ENCODE results near the gene SAMD13.

Gene SAMD13

GRCh38 chr1:84363622-84364021 is 62.1 kb downstream of the SAMD13 start:
- H3K9me3 ChIP-seq (ENCODE audit: low read length) = no peaks in the 10 kb centered on the region
- no peaks in the 10 kb centered on the region for H3K4me1 ChIP-seq (ENCODE audit: insufficient read depth, low read length)
- no peak overlapping the region for H3K27ac ChIP-seq (ENCODE audit: low read depth, low read length)
- no peak overlapping the region for H3K9ac ChIP-seq (ENCODE audit: low read length)
- H3K27me3 ChIP-seq (ENCODE audit: control insufficient read depth in 1 of 2, insufficient read depth in 2 of 2, low read length in 2 of 2) = no peaks in the 10 kb centered on the region
- H3K4me3 ChIP-seq (ENCODE audit: low read depth in 1 of 2, low read length in 2 of 2) = no peak overlapping the region
- no peaks in the 10 kb centered on the region for H3K36me3 ChIP-seq (ENCODE audit: insufficient read depth, low read length)

DNA sequence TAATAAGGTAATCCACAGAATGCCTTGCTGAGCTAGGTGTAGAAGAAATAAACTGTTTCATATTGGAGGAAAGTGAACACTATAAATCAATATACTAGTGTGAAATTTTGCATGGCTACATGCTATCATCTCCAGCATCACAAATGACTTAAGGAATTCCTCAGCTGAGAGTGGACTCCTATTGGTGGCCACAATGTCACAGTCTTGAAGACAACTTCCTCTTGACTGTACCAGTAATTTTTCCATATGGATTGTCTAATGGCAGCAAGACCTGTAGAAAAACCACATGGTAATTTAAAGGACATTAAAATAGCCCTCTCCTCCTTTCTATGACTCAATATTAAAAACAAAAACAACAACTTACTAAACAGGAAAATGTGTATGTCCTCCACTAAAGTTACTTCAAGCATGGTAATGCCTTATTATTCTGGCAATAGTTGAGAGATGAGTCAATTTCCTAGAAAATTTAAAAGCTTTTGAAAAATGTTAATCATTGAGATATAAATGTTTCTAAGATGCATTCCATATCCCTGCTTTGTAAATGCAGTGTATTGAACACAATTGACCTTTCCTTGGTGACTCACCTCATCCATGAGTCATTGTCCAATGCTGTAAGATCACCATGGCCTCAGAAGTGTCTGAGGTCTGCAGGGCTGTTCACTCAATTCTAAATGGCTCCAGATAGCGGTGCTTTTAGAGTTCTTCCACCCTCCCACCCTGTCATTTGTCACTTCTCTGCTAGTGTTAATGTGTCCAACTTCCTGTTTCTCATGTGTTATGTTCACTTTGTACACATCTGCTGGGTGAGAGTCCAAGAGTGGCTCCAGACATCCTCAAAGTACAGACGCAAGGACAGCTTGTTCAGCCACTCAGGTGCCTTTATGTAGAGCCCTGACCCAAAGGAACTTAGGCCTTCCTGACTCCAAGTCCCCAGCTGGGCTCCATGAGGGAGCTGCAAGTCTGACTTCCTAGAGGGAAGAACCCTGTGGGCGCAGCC is 64.0 kb downstream of the SAMD13 start:
- Histone ChIP-seq H3K27ac (ENCODE audit: low read depth, low read length) (no peak overlapping the region), H3K27me3 (ENCODE audit: control insufficient read depth in 1 of 2, insufficient read depth in 2 of 2, low read length in 2 of 2) (no peaks in the 10 kb centered on the region), H3K4me1 (ENCODE audit: insufficient read depth, low read length) (no peaks in the 10 kb centered on the region), H3K36me3 (ENCODE audit: insufficient read depth, low read length) (no peaks in the 10 kb centered on the region), H3K4me3 (ENCODE audit: low read depth in 1 of 2, low read length in 2 of 2) (no peak overlapping the region), H3K9ac (ENCODE audit: low read length) (no peak overlapping the region), H3K9me3 (ENCODE audit: low read length) (no peaks in the 10 kb centered on the region)

DNA sequence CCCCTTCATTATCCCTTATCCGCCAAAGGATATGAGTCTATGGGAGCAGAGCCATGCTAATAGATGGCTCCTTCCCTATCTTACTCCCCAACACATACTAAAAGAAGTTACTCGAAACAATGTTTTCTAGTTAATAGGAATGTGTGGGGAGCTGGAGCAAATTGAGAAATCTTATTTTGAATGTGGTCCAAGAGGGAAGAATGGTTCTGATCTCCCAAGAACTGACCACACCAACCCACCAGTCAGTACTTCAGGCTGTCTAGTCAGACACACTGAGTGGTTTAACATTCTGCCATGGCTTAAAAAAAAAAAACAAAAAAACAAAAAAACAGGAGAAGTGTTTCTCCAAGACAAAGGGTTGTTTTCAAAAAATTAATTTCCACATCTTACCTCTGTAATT is 65.3 kb downstream of the SAMD13 start:
- no peak overlapping the region for H3K27ac ChIP-seq (ENCODE audit: low read depth, low read length)
- no peak overlapping the region for H3K9ac ChIP-seq (ENCODE audit: low read length)
- no peaks in the 10 kb centered on the region for H3K9me3 ChIP-seq (ENCODE audit: low read length)
- no peaks in the 10 kb centered on the region for H3K27me3 ChIP-seq (ENCODE audit: control insufficient read depth in 1 of 2, insufficient read depth in 2 of 2, low read length in 2 of 2)
- no peak overlapping the region for H3K4me3 ChIP-seq (ENCODE audit: low read depth in 1 of 2, low read length in 2 of 2)
- H3K36me3 ChIP-seq (ENCODE audit: insufficient read depth, low read length) = no peaks in the 10 kb centered on the region
- H3K4me1 ChIP-seq (ENCODE audit: insufficient read depth, low read length) = no peaks in the 10 kb centered on the region

DNA sequence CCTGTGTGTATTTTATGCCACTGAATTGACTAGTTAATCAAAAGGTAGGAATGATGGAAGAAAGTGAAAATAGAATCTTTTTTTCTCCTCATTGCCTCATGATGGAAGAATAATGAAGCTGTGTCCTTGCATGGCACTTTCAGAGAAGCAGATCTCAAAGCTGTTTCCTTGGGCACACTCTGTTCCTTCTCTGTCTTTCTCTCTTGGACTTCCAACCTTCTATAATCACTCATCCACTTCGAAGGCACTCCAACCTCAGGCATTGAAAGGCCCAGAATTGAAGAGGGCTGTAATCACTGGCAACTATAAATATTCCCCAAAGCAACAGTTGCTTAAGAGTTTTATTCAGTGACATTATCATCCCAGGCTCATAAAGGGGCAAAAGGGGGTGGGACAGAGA is 65.7 kb downstream of the SAMD13 start:
- Histone ChIP-seq H3K4me1 (ENCODE audit: insufficient read depth, low read length) (no peaks in the 10 kb centered on the region), H3K27ac (ENCODE audit: low read depth, low read length) (no peak overlapping the region), H3K36me3 (ENCODE audit: insufficient read depth, low read length) (no peaks in the 10 kb centered on the region), H3K4me3 (ENCODE audit: low read depth in 1 of 2, low read length in 2 of 2) (no peak overlapping the region), H3K27me3 (ENCODE audit: control insufficient read depth in 1 of 2, insufficient read depth in 2 of 2, low read length in 2 of 2) (no peaks in the 10 kb centered on the region), H3K9ac (ENCODE audit: low read length) (no peak overlapping the region), H3K9me3 (ENCODE audit: low read length) (no peaks in the 10 kb centered on the region)

- H3K9me3 ChIP-seq (ENCODE audit: low read length) = no peaks in the 10 kb centered on the region
- H3K27me3 ChIP-seq (ENCODE audit: control insufficient read depth in 1 of 2, insufficient read depth in 2 of 2, low read length in 2 of 2) = no peaks in the 10 kb centered on the region
- H3K9ac ChIP-seq (ENCODE audit: low read length) = no peak overlapping the region
- no peaks in the 10 kb centered on the region for H3K4me1 ChIP-seq (ENCODE audit: insufficient read depth, low read length)
- no peak overlapping the region for H3K27ac ChIP-seq (ENCODE audit: low read depth, low read length)
- no peaks in the 10 kb centered on the region for H3K36me3 ChIP-seq (ENCODE audit: insufficient read depth, low read length)
- H3K4me3 ChIP-seq (ENCODE audit: low read depth in 1 of 2, low read length in 2 of 2) = no peak overlapping the region
These were observed 66.9 kb downstream of the SAMD13 start for GRCh38 chr1:84368441-84368840.

GRCh38 chr1:84370266-84370665 is 68.8 kb downstream of the SAMD13 start:
- H3K9ac ChIP-seq (ENCODE audit: low read length) = no peak overlapping the region
- H3K9me3 ChIP-seq (ENCODE audit: low read length) = no peaks in the 10 kb centered on the region
- peaks cover 8% of the 10 kb centered on the region for H3K4me1 ChIP-seq (ENCODE audit: insufficient read depth, low read length)
- no peak overlapping the region for H3K4me3 ChIP-seq (ENCODE audit: low read depth in 1 of 2, low read length in 2 of 2)
- H3K27me3 ChIP-seq (ENCODE audit: control insufficient read depth in 1 of 2, insufficient read depth in 2 of 2, low read length in 2 of 2) = no peaks in the 10 kb centered on the region
- H3K27ac ChIP-seq (ENCODE audit: low read depth, low read length) = no peak overlapping the region
- H3K36me3 ChIP-seq (ENCODE audit: insufficient read depth, low read length) = no peaks in the 10 kb centered on the region

GRCh38 chr1:84370831-84371394 is 69.4 kb downstream of the SAMD13 start:
- Histone ChIP-seq H3K9me3 (ENCODE audit: low read length) (no peaks in the 10 kb centered on the region), H3K36me3 (ENCODE audit: insufficient read depth, low read length) (no peaks in the 10 kb centered on the region), H3K4me3 (ENCODE audit: low read depth in 1 of 2, low read length in 2 of 2) (no peak overlapping the region), H3K27ac (ENCODE audit: low read depth, low read length) (no peak overlapping the region), H3K9ac (ENCODE audit: low read length) (no peak overlapping the region), H3K4me1 (ENCODE audit: insufficient read depth, low read length) (peaks cover 8% of the 10 kb centered on the region), H3K27me3 (ENCODE audit: control insufficient read depth in 1 of 2, insufficient read depth in 2 of 2, low read length in 2 of 2) (no peaks in the 10 kb centered on the region)

- H3K36me3 ChIP-seq (ENCODE audit: insufficient read depth, low read length) = no peaks in the 10 kb centered on the region
- no peak overlapping the region for H3K9ac ChIP-seq (ENCODE audit: low read length)
- H3K9me3 ChIP-seq (ENCODE audit: low read length) = no peaks in the 10 kb centered on the region
- H3K4me1 ChIP-seq (ENCODE audit: insufficient read depth, low read length) = peaks cover 22% of the 10 kb centered on the region
- no peak overlapping the region for H3K4me3 ChIP-seq (ENCODE audit: low read depth in 1 of 2, low read length in 2 of 2)
- no peak overlapping the region for H3K27ac ChIP-seq (ENCODE audit: low read depth, low read length)
- no peaks in the 10 kb centered on the region for H3K27me3 ChIP-seq (ENCODE audit: control insufficient read depth in 1 of 2, insufficient read depth in 2 of 2, low read length in 2 of 2)
These were observed 72.1 kb downstream of the SAMD13 start for GRCh38 chr1:84373436-84374141.

DNA sequence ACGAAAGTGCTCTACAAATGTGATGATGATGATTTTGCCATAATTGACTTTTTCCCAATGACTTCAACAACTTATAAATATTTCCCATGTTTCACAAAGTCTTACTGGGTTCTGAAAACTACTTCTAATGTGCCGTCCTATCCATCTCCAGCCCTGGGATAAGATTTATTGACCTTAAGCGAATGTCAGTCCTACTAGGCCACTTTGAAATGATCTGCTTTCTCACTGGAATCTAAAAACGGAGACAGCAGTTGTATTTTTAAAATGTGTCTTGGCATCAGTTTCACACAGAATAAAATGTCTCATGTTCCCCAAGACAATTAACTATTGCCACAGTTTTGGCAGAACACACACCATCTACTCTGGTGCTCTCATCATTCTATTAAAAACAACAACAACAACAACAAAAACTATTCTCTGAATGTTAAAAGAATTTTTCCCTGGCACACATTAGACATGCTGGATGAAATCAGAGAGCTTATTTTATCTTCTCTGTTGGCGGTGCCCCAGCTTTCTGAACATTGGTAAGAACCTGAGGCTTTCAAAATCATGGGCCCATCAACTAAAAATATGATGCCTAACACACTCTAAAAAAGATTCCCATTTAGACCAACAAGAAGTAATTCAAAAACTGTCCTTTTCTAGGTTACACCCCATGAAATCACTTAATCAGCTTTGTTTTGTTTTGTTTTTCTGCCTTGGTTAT is 73.6 kb downstream of the SAMD13 start:
- no peak overlapping the region for H3K27ac ChIP-seq (ENCODE audit: low read depth, low read length)

DNA sequence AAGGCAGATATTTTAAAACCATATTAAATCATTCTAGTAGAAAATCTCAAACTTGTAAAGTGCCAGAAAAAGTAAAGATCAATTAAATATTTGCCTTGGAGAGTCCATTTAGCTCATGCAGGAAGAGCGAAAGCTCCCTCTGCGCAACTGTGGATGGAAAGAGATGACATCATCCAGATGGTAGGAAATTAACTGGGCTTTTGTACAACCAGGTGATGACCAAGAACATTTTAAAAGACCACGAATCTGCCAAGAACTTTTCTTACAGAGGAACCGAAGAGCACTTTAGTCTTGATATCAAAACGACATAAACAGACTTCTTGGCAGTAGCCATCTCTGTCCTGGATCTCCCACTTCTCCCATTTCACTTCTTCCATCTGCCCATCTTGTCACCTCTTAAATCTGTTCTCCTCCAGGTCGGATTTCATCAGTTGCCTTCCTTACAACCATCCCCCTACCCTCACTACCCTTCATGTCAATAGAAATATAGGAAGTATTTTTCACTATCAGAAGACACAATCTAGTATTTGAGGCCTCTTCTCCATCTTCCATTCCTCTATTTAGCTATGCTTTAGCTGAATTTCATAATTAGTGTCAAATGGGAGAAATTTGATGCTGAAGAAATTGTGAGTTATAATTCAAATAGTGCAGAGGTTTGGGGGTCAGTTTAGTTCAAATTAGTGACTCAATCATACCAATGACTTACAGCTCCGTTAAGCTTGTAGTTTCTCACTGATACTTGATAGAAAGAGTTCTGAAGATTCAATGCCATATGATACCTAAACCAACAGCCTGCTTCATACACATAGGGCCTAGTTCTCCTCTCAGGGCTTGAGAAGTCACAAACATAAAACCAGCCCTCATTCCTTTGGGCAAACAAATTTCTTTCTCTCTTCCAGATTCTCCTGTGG is 74.7 kb downstream of the SAMD13 start:
- Histone ChIP-seq H3K27me3 (ENCODE audit: control insufficient read depth in 1 of 2, insufficient read depth in 2 of 2, low read length in 2 of 2) (no peaks in the 10 kb centered on the region), H3K9me3 (ENCODE audit: low read length) (no peaks in the 10 kb centered on the region), H3K36me3 (ENCODE audit: insufficient read depth, low read length) (no peaks in the 10 kb centered on the region), H3K27ac (ENCODE audit: low read depth, low read length) (no peak overlapping the region), H3K4me1 (ENCODE audit: insufficient read depth, low read length) (peaks cover 22% of the 10 kb centered on the region), H3K9ac (ENCODE audit: low read length) (no peak overlapping the region), H3K4me3 (ENCODE audit: low read depth in 1 of 2, low read length in 2 of 2) (no peak overlapping the region)

More for the DNA sequence above, 73.6 kb downstream of the SAMD13 start:
- peaks cover 22% of the 10 kb centered on the region for H3K4me1 ChIP-seq (ENCODE audit: insufficient read depth, low read length)
- no peak overlapping the region for H3K9ac ChIP-seq (ENCODE audit: low read length)
- no peaks in the 10 kb centered on the region for H3K9me3 ChIP-seq (ENCODE audit: low read length)
- no peaks in the 10 kb centered on the region for H3K27me3 ChIP-seq (ENCODE audit: control insufficient read depth in 1 of 2, insufficient read depth in 2 of 2, low read length in 2 of 2)
- H3K36me3 ChIP-seq (ENCODE audit: insufficient read depth, low read length) = no peaks in the 10 kb centered on the region
- no peak overlapping the region for H3K4me3 ChIP-seq (ENCODE audit: low read depth in 1 of 2, low read length in 2 of 2)
